Tongue (tissue), 2 donors: ENCODE measurements around the gene NELFA. TPM values are rescaled to one million over a fixed set of nuclear protein-coding genes. Genes with fewer than 3 reads are reported as not detected.
A peak's percentile ranks its signal among the peaks of the same experiment; 100 is the strongest.

Experiments
- DNase-seq: peaks from one replicate; pipeline ENCODE4 v3.0.0-alpha.2; 2015
- total RNA-seq: library from RNA; depleted of rRNA; stranded (reverse); fragments of >200 nt; gene quantifications from one replicate; pipeline ENCODE4 v1.2.3, GENCODE V29; 2014

The NELFA gene
- total RNA-seq, 1 donor from 2014 or later = 33.1 TPM

- no peak for DNase-seq
These were observed 43.8 kb downstream of the NELFA start for GRCh38 chr4:1964971-1965370.

GRCh38 chr4:1964443-1964842 lies 44.3 kb downstream of the NELFA start:
- no peak for DNase-seq

- DNase-seq = no peak
These were observed 45.8 kb downstream of the NELFA start for GRCh38 chr4:1962980-1963379.

- no peak for DNase-seq
These were observed 47.2 kb downstream of the NELFA start for GRCh38 chr4:1961563-1961962.

- DNase-seq = no peak
These were observed 47.7 kb downstream of the NELFA start for GRCh38 chr4:1961038-1961437.

- no peak for DNase-seq
These were observed 48.5 kb downstream of the NELFA start for GRCh38 chr4:1960170-1960825.

- no peak for DNase-seq
These were observed 49.7 kb downstream of the NELFA start for GRCh38 chr4:1959104-1959384.

- DNase-seq = no peak
These were observed 50.3 kb downstream of the NELFA start for GRCh38 chr4:1958276-1959103.

- DNase-seq = no peak
These were observed 52.1 kb downstream of the NELFA start for GRCh38 chr4:1956631-1957030.

- DNase-seq = no peak
These were observed 55.4 kb downstream of the NELFA start for GRCh38 chr4:1953335-1953734.

GRCh38 chr4:1952719-1953118 lies 56.1 kb downstream of the NELFA start:
- DNase-seq = no peak

GRCh38 chr4:1952058-1952700 lies 56.6 kb downstream of the NELFA start:
- no peak for DNase-seq

- DNase-seq = no peak
These were observed 58.4 kb downstream of the NELFA start for GRCh38 chr4:1950369-1950768.

- DNase-seq = no peak
These were observed 59.8 kb downstream of the NELFA start for GRCh38 chr4:1948892-1949436.

- DNase-seq = no peak
These were observed 60.5 kb downstream of the NELFA start for GRCh38 chr4:1948232-1948631.

- no peak for DNase-seq
These were observed 62.9 kb downstream of the NELFA start for GRCh38 chr4:1945912-1946311.

- no peak for DNase-seq
These were observed 63.5 kb downstream of the NELFA start for GRCh38 chr4:1945124-1945895.

GRCh38 chr4:1943928-1944327 lies 64.8 kb downstream of the NELFA start:
- no peak for DNase-seq

- DNase-seq = no peak
These were observed 68.2 kb downstream of the NELFA start for GRCh38 chr4:1940566-1940965.

GRCh38 chr4:1939664-1940509 lies 68.9 kb downstream of the NELFA start:
- DNase-seq = peak; percentile 9

GRCh38 chr4:1938027-1938426 lies 70.7 kb downstream of the NELFA start:
- DNase-seq = no peak

- DNase-seq = no peak
These were observed 71.2 kb downstream of the NELFA start for GRCh38 chr4:1937550-1937949.
